ENCODE results near the gene GSTT2B. TPM values are rescaled to one million over a fixed set of nuclear protein-coding genes. Genes with fewer than 3 reads are reported as not detected.

The GSTT2B gene
- total RNA-seq, 1 donor from 2014 or later = 16.2 TPM

Other genes starting within 250 kb of the GSTT2B start
- 6.8 TPM for gene ZNF70, start 210.1 kb downstream of the GSTT2B start, total RNA-seq
- gene VPREB3, start 206.8 kb downstream of the GSTT2B start, total RNA-seq = not detected
- 1.8 TPM for gene C22orf15, start 198.2 kb downstream of the GSTT2B start, total RNA-seq
- gene CHCHD10, start 193.2 kb downstream of the GSTT2B start, total RNA-seq = 148 TPM
- 4.4 TPM for gene MMP11, start 188.3 kb downstream of the GSTT2B start, total RNA-seq
- 70.7 TPM for gene SMARCB1, start 174.2 kb downstream of the GSTT2B start, total RNA-seq
- gene DERL3, start 122.2 kb downstream of the GSTT2B start, total RNA-seq = 6.2 TPM
- 24.0 TPM for gene SLC2A11, start 103.3 kb downstream of the GSTT2B start, total RNA-seq
- gene MIF, start 66.8 kb downstream of the GSTT2B start, total RNA-seq = 668 TPM
- 3.0 TPM for gene DDTL, start 5.7 kb upstream of the GSTT2B start, total RNA-seq
- gene DDT, start 13.2 kb upstream of the GSTT2B start, total RNA-seq = 151 TPM
- gene GSTT2, start 18.9 kb upstream of the GSTT2B start, total RNA-seq = 0.81 TPM
- not detected for gene GSTT4, start 44.3 kb upstream of the GSTT2B start, total RNA-seq
- 88.0 TPM for gene CABIN1, start 50.1 kb upstream of the GSTT2B start, total RNA-seq
- 2.0 TPM for gene SUSD2, start 220.3 kb upstream of the GSTT2B start, total RNA-seq